IMR-90 (cell line): Measurements from ENCODE around the gene FBXL13. TPM values are rescaled to one million over a fixed set of nuclear protein-coding genes. Genes with fewer than 3 reads are reported as not detected.
"Not testable (repeated sequence)": the region's sequence is repeated elsewhere in the genome, so short reads cannot be mapped to it uniquely, and the experiment has no call there.

ENCODE experiments used
- ATAC-seq: fragments of 200-7000 bp; cut with Tn5 transposase; 2 replicates; pipeline ENCODE4 v1.9.1; 2020; ENCODE audit warnings: low read depth, mild to moderate bottlenecking, moderate library complexity
- BruUV-seq: library from RNA; stranded (reverse); fragments of 400-500 nt; replicated peaks from 2 replicates; lab custom pipeline; 2021; lab: Mats Ljungman, UMichigan
- CTCF ChIA-PET: fragments of 300-600 bp; formaldehyde crosslinking; extraction: SDS; loops from one replicate; lab custom pipeline; 2021; ENCODE audit warnings: antibody characterized with exemption; lab: Yijun Ruan, JAX
- POLR2A ChIA-PET: fragments of 300-600 bp; sonication (Branson Sonifier 250); formaldehyde crosslinking; loops from one replicate; lab custom pipeline; 2022; ENCODE audit warnings: antibody characterized with exemption; ENCODE audit not compliant: unreplicated experiment; lab: Charles Lee
- DNase-seq: peaks from one replicate; pipeline ENCODE4 v3.0.0; 2013
- H2AFZ ChIP-seq: replicated peaks from 2 replicates; pipeline ENCODE3; 2013; ENCODE audit warnings: low read length, mild to moderate bottlenecking; ENCODE audit not compliant: poor library complexity
- H2AK5ac ChIP-seq: 2 replicates; pipeline ENCODE4 v1.6.1; 2013; ENCODE audit warnings: low read depth, low read length, inconsistent platforms
- H2AK9ac ChIP-seq: replicated peaks from 2 replicates; pipeline ENCODE3; 2013; ENCODE audit warnings: mild to moderate bottlenecking, low read depth, low read length, moderate library complexity; ENCODE audit not compliant: poor library complexity
- H2BK120ac ChIP-seq: 2 replicates; pipeline ENCODE4 v1.6.1; 2013; ENCODE audit warnings: low read depth, low read length, inconsistent platforms
- H2BK15ac ChIP-seq: 3 replicates; pipeline ENCODE4 v1.6.1; 2013; ENCODE audit warnings: low read depth, low read length, inconsistent platforms
- H2BK20ac ChIP-seq: 2 replicates; pipeline ENCODE4 v1.6.1; 2013; ENCODE audit warnings: low read depth, mild to moderate bottlenecking, inconsistent platforms, low read length, moderate library complexity
- H2BK5ac ChIP-seq: 2 replicates; pipeline ENCODE4 v1.6.1; 2013; ENCODE audit warnings: mild to moderate bottlenecking, low read depth, low read length, inconsistent platforms; ENCODE audit not compliant: poor library complexity, severe bottlenecking
- H3K14ac ChIP-seq: replicated peaks from 2 replicates; pipeline ENCODE4 v1.6.1; 2013; ENCODE audit warnings: low read depth, low read length, inconsistent platforms
- H3K18ac ChIP-seq: 2 replicates; pipeline ENCODE4 v1.6.1; 2013; ENCODE audit warnings: low read depth, low read length, control low read depth
- H3K23ac ChIP-seq: 2 replicates; pipeline ENCODE4 v1.6.1; 2013; ENCODE audit warnings: low read depth, low read length, inconsistent platforms
- H3K27ac ChIP-seq: 2 replicates; pipeline ENCODE4 v1.5.1; 2013; ENCODE audit warnings: mild to moderate bottlenecking, control low read depth, low read length; ENCODE audit not compliant: insufficient read depth
- H3K27me3 ChIP-seq: 2 replicates; pipeline ENCODE4 v1.6.1; 2013; ENCODE audit warnings: low read length; ENCODE audit not compliant: control insufficient read depth, insufficient read depth
- H3K36me3 ChIP-seq: 2 replicates; pipeline ENCODE4 v1.6.1; 2013; ENCODE audit warnings: low read length, mixed read lengths; ENCODE audit not compliant: control insufficient read depth, insufficient read depth
- H3K4ac ChIP-seq: 2 replicates; pipeline ENCODE4 v1.6.1; 2013; ENCODE audit warnings: low read depth, low read length, inconsistent platforms
- H3K4me1 ChIP-seq: 2 replicates; pipeline ENCODE4 v1.6.1; 2013; ENCODE audit warnings: low read length, mixed read lengths; ENCODE audit not compliant: control insufficient read depth, insufficient read depth
- H3K4me2 ChIP-seq: 2 replicates; pipeline ENCODE4 v1.6.1; 2013; ENCODE audit warnings: low read depth, mild to moderate bottlenecking, control low read depth, low read length, moderate library complexity
- H3K4me3 ChIP-seq: 2 replicates; pipeline ENCODE4 v1.5.1; 2013; ENCODE audit warnings: low read depth, mild to moderate bottlenecking, control low read depth, low read length, moderate library complexity; ENCODE audit not compliant: insufficient read depth
- H3K56ac ChIP-seq: 2 replicates; pipeline ENCODE4 v1.6.1; 2013; ENCODE audit warnings: low read length, inconsistent platforms; ENCODE audit not compliant: insufficient read depth; ENCODE audit errors: extremely low read depth
- H3K79me1 ChIP-seq, 2 experiments: 2 replicates each; pipeline ENCODE4 v1.6.1; 2013; ENCODE audit warnings: low read length in 2 of 2, inconsistent platforms in 1 of 2, low read depth in 1 of 2
- H3K9ac ChIP-seq: 2 replicates; pipeline ENCODE4 v1.6.1; 2013; ENCODE audit warnings: low read depth, low read length, control low read depth
- H3K9me1 ChIP-seq: 2 replicates; pipeline ENCODE4 v1.6.1; 2013; ENCODE audit warnings: low read length, inconsistent platforms; ENCODE audit not compliant: insufficient read depth
- H3K9me3 ChIP-seq: 2 replicates; pipeline ENCODE4 v1.6.1; 2013; ENCODE audit warnings: low read length; ENCODE audit not compliant: control insufficient read depth, insufficient read depth
- H4K20me1 ChIP-seq: 2 replicates; pipeline ENCODE4 v1.6.1; 2013; ENCODE audit warnings: low read length, inconsistent platforms; ENCODE audit not compliant: insufficient read depth
- H4K5ac ChIP-seq: 2 replicates; pipeline ENCODE4 v1.6.1; 2013; ENCODE audit warnings: mild to moderate bottlenecking, low read depth, low read length, control low read depth
- H4K8ac ChIP-seq, 2 experiments: 2 replicates each; pipeline ENCODE4 v1.6.1; 2013; ENCODE audit warnings: low read depth in 2 of 2, low read length in 2 of 2, control low read depth in 1 of 2, inconsistent platforms in 1 of 2
- H4K91ac ChIP-seq: 2 replicates; pipeline ENCODE4 v1.6.1; 2013; ENCODE audit warnings: low read depth, low read length, inconsistent platforms; ENCODE audit not compliant: insufficient read depth
- WGBS, 2 experiments: methylation state at CpG; one replicate each; pipeline versions ENCODE4 v1.1.5 to v1.1.7; 2013; ENCODE audit warnings: missing lambda C conversion rate in 2 of 2; ENCODE audit not compliant: insufficient read length in 1 of 2; ENCODE audit errors: extremely low coverage in 2 of 2; 5-methylcytosine and 5-hydroxymethylcytosine counted together
- dilution Hi-C: fragments of 300-500 bp; cut with HindIII; formaldehyde crosslinking; loops from one replicate; pipeline ENCODE4 v1.14.3; 2018; ENCODE audit warnings: low sequenced_read_pairs; ENCODE audit not compliant: unreplicated experiment
- in situ Hi-C: fragments of 300-500 bp; cut with MboI; formaldehyde crosslinking; loops from 3 replicates; pipeline ENCODE4 v1.14.3; 2019; ENCODE audit warnings: low sequenced_read_pairs, inconsistent platforms, mixed read lengths
- intact Hi-C: fragments of 100-400 bp; cut with micrococcal nuclease; formaldehyde crosslinking; loops from 2 replicates; pipeline ENCODE4 v1.10.0; 2022
- polyA plus RNA-seq, 3 experiments: library from polyadenylated mRNA; depleted of rRNA; stranded (reverse); fragments of >200 nt; gene quantifications; 2 replicates each; pipeline ENCODE4 v1.2.3, GENCODE V29; 2012; ENCODE audit warnings: low replicate concordance in 1 of 3
- total RNA-seq: library from RNA; depleted of rRNA; stranded (reverse); fragments of >200 nt; gene quantifications from 2 replicates; pipeline ENCODE4 v1.2.3, GENCODE V29; 2012

Gene FBXL13
- total and polyA plus RNA-seq, 2 of the 4 experiments (the other 2 are of a cell fraction): 0.24 to 0.36 TPM

DNA sequence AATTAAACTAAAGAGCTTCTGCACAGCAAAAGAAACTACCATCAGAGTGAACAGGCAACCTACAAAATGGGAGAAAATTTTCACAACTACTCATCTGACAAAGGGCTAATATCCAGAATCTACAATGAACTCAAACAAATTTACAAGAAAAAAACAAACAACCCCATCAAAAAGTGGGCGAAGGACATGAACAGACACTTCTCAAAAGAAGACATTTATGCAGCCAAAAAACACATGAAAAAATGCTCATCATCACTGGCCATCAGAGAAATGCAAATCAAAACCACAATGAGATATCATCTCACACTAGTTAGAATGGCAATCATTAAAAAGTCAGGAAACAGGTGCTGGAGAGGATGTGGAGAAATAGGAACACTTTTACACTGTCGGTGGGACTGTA, 112.6 kb downstream of the FBXL13 start:
- H4K91ac ChIP-seq, H3K27me3 ChIP-seq, H3K4me1 ChIP-seq, H4K5ac ChIP-seq, H3K9ac ChIP-seq, H2BK20ac ChIP-seq, H3K4ac ChIP-seq, H3K36me3 ChIP-seq, ATAC-seq, H3K18ac ChIP-seq, H2BK15ac ChIP-seq, H3K9me1 ChIP-seq, H2AK5ac ChIP-seq, H3K79me1 ChIP-seq, BruUV-seq, H3K4me3 ChIP-seq, dilution Hi-C loops, intact Hi-C loops, H3K27ac ChIP-seq, H4K8ac ChIP-seq, DNase-seq, H2BK5ac ChIP-seq, H4K20me1 ChIP-seq, POLR2A ChIA-PET, H3K4me2 ChIP-seq, H2AK9ac ChIP-seq, H2AFZ ChIP-seq, H2BK120ac ChIP-seq, CTCF ChIA-PET, H3K56ac ChIP-seq, H3K23ac ChIP-seq, H3K14ac ChIP-seq, in situ Hi-C loops, H3K9me3 ChIP-seq: not testable (repeated sequence)
- no CpG with 5 or more reads among the region's 2 CpGs for WGBS, 2 experiments

DNA sequence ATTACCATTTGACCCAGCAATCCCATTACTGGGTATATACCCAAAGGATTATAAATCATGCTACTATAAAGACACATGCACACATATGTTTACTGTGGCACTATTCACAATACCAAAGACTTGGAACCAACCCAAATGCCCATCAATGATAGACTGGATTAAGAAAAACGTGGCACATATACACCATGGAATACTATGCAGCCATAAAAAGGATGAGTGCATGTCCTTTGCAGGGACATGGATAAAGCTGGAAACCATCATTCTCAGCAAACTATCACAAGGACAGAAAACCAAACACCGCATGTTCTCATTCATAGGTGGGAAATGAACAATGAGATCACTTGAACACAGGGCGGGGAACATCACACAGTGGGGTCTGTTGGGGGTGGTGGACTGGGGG, 116.6 kb downstream of the FBXL13 start:
- CTCF ChIA-PET, dilution Hi-C loops: not testable (repeated sequence)

More for the DNA sequence above, 116.6 kb downstream of the FBXL13 start:
- H3K9ac ChIP-seq, H2BK20ac ChIP-seq, H3K18ac ChIP-seq, POLR2A ChIA-PET, BruUV-seq, H3K79me1 ChIP-seq, H3K9me1 ChIP-seq, H4K20me1 ChIP-seq, H4K8ac ChIP-seq, H3K36me3 ChIP-seq, H3K56ac ChIP-seq, ATAC-seq, in situ Hi-C loops, H3K27ac ChIP-seq, H2AK5ac ChIP-seq, H4K5ac ChIP-seq, H3K4me1 ChIP-seq, H3K4me3 ChIP-seq, H2AFZ ChIP-seq, H2BK120ac ChIP-seq, H2AK9ac ChIP-seq, H4K91ac ChIP-seq, H2BK15ac ChIP-seq, intact Hi-C loops, H3K23ac ChIP-seq, H3K4ac ChIP-seq, H3K4me2 ChIP-seq, DNase-seq, H3K27me3 ChIP-seq, H3K9me3 ChIP-seq, H3K14ac ChIP-seq, H2BK5ac ChIP-seq: not testable (repeated sequence)
- no CpG with 5 or more reads among the region's 3 CpGs for WGBS, 2 experiments
